ELF-1 (cell line): ENCODE measurements around the gene THAP8.
A peak's percentile ranks its signal among the peaks of the same experiment; 100 is the strongest.

Source experiments
- DNase-seq: peaks from one replicate; pipeline ENCODE4 v3.0.0-alpha.2; 2016; ENCODE audit warnings: low read depth, low spot score

THAP8 gene, protein sequence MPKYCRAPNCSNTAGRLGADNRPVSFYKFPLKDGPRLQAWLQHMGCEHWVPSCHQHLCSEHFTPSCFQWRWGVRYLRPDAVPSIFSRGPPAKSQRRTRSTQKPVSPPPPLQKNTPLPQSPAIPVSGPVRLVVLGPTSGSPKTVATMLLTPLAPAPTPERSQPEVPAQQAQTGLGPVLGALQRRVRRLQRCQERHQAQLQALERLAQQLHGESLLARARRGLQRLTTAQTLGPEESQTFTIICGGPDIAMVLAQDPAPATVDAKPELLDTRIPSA

DNA sequence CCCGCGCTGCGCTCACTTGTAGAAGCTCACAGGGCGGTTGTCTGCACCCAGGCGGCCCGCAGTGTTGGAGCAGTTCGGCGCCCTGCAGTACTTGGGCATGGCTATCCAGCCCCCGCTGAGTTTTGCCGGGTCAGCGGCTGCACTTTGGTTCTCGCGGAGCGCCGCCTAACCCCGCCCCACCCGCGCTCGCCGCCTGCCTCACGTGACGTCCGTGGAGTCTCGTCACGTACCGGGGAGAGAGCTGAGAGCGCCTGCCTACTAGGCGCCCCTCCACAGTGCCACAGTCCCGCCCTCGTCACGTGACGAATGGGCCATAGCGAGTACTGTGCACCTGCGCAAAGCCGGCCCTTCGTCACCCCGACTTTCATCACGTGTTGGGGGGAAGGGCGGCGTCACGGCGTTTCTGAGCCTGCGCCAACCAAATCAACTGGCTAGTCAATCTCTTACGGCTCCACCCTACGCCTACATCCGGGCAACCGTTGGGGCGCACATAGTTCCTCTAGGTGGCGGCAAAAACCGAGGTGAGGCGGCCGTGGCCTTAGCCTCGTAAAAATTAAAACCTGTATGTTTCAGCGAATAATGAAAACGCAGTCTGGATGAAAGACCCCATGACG is at the start of gene THAP8:
THAP8 (minus strand) TSS at position 167 of the 614 bp plus-strand sequence; CDS start at position 99, 68 bp downstream.
- DNase-seq, result peak; percentile 99

DNA sequence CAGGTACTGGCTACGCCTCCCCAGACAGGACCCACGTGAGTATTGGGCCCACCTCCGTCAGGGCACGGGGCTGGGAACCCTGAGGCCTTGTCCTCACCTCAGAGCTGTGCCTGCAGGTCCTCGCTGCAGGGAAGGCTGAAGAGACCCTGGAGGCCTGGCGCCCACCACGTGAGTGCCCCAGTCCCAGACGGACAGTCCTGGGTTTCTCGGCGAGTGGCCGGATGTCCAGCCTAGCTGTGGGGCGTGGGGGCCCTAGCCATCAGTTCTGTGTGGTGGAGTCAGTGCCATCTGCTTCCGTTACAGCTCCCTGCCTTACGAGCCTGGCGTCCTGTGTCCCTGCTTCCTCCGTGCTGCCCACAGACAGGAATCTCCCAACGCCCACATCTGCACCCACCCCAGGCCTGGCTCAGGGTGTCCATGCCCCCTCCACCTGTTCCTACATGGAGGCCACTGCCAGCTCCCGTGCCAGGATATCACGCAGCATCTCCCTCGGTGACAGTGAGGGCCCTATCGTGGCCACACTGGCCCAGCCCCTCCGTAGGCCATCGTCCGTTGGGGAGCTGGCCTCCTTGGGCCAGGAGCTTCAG is 49.0 kb upstream of the THAP8 start:
- no peak for DNase-seq

GRCh38 chr19:36101550-36102327 is 47.7 kb upstream of the THAP8 start:
- no peak for DNase-seq

DNA sequence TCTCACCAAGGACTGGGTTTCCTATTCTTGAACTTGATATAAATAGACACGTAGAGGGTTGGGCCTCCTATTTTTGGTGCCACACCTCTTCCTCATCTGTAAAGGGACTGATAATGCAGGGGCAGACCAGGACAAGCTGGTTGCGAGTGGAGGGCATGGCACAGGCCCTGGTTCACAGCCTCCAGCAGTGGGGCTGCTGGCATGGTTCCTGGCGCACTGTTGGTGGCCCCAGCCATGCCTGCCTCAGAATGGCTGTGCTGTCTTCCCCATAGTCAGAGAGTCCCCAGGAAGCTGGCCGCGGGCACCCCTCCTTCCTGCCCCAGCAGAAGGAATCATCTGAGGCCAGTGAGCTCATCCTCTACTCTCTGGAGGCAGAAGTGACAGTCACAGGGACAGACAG is 46.4 kb upstream of the THAP8 start:
- no peak for DNase-seq

GRCh38 chr19:36099166-36099785 is 45.2 kb upstream of the THAP8 start:
- no peak for DNase-seq

GRCh38 chr19:36097036-36097435 is 43.0 kb upstream of the THAP8 start:
- DNase-seq, result no peak

DNA sequence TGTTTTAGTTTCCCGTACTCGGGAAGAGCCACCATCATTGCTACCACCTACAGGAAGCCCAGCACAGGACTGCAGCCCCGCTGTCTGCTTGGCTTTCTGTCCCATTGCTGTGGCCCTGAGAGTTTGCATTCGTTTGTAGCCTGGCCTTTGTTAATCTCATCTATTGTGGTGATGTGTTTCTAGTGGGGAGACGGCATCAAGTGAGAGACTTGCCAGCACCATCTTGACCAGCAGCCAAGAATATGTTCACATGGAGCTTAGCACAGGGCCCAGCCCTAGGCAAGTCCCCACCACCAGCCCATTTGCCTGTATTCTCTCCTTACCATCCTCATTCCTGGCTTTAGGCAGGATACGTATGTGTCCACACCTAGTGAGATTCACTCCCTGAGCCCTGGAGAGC is 39.6 kb upstream of the THAP8 start:
- DNase-seq, result no peak

DNA sequence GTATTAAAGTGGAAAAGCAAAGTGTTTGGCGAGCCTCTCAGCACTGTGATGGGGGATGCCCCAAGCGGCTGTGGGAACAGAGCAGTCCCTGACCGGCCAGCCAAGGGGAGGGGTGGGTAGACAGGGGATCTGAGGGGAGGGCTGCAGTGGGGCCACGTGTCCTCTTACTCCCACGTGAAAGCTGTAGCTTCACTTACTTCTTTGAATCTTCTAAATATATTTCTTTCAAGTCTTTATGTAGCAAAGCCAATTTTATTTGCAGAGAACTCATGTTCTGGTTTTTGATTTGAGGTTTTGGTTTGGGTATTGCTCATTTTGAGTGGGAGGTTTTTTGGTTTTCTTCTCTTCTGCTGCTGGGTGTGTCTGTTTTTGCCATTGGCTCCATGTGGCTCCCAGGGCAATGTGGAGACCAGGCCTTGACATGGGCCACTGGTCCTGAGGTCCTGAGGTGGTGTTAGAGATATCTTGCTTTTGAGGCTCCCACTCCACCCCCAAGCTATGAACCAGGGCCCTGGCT is 39.1 kb upstream of the THAP8 start:
- DNase-seq, result no peak

DNA sequence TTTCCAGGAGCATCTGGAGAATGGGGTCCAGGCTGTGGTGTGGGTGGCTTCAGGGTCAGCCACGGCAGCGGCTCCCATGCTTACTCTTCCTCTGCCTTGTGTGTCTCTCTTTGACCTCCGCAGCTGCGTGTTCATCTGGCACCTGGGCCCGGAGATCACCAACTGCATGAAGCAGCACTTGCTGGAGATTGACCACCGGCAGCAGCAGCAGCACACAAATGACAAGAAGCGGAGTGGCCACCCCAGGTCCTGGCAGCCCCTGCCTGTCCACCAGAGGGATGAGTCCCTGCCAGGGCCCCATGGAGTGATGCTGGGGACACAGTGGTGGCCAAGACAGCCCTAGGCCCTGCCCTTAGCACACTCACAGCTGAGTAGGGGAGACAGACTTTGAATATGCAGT is 38.5 kb upstream of the THAP8 start:
- DNase-seq, result no peak

GRCh38 chr19:36090910-36091695 is 37.0 kb upstream of the THAP8 start:
- DNase-seq, result no peak

DNA sequence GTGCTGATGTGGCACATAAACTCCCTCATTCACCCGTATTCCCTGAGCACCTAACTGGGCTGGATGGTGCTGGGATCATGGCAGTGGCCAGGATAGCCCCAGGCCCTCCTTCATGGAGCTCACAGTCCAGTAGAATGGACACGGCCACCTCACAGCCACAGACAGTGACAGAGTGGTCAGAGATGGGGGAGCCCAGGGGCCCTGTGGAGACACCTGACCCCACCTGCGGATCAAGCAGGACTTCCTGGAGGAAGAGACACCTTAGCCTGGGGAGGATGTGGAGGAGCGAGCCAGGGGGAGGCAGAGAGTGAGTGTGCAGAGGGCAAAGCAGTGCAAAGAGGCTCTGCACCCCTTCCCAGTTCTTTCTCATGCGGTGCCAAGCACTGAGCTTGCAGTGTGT is 35.8 kb upstream of the THAP8 start:
- no peak for DNase-seq

DNA sequence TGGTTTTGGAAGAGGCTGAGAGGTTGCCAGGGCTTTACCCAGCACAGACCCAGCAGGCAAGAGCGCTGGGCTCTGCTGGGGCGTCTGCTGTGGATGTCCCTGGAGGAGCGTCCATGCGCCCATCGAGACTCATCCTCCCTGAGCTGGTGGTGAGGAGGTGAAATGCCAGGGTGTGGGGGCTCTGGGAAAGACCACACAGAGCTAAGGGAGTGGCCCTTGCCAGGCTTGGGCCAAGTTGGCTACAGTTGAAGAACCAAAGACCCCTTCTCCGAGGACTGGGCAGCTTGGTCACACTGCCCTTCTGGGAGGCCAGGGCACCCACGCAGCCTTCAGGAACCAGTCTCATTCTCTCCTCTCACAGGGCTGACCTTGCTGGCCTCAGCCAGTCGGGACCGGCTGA is 32.2 kb upstream of the THAP8 start:
- no peak for DNase-seq

GRCh38 chr19:36084231-36085009 is 30.3 kb upstream of the THAP8 start:
- no peak for DNase-seq

- no peak for DNase-seq
Observed at GRCh38 chr19:36082916-36083315, 28.8 kb upstream of the THAP8 start.

DNA sequence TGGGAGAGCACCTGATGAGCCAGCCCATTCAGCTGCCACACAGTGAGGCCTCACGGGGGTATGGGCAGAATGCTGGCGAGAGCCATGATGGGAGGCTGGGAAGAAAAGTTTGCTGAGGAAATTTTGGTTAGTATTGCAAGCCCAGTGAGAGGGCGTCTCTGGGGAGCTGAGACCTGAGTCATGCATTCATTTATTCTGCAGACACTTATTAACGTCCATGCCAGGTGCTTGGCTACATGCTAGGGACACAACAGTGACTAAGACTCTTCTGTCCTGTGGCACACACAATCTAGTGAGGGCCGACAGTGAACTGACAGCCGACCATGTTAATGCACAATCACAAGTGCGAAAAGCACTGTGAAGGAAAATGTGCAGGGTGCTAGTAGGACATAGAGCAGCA is 27.8 kb upstream of the THAP8 start:
- DNase-seq, result no peak

DNA sequence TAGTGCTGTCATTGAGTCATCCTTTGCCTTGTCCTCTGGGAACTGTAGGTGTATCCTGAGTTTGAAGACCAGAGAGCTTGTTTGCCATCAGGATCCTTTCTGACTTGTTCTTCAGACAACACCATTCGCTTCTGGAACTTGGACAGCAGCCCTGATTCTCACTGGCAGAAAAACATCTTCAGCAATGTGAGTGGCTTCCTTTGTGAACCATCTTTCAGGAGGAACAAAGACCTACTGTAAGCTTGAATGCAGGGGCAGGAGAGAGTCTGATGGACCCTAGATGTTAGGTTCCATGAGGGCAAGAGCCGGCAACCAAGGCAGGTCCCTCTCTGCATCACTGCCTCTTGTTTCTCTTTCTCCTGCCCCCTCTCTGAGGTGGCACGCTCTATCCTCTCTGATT is 27.3 kb upstream of the THAP8 start:
- no peak for DNase-seq

DNA sequence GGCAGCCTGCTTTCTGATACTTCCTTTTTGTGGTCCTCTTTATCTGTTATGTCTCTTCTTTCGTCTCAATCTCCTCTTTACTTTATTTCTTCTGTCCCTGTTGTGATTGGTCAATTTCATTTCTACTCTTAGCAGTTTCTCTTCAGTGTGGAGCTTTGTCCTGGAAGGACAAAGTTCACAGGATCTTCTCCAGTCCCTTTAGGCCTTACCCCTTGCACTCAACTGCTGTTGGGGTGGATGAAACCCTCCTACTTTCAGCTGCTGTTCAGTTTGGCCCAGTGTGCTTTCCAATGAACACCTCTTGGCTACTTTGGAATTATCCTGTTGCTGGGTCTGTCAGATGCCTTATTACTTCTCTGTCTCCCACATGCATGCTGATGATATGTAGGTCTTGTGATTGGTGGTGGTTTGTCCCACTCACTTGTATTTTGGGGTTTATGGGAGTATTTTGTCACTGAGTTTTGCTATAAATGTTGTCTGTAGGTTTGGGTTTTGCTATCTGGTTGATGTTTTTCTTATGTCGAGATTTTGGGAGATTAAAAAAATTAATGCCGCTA is 25.4 kb upstream of the THAP8 start:
- DNase-seq, result no peak

GRCh38 chr19:36073121-36073876 is 19.2 kb upstream of the THAP8 start:
- no peak for DNase-seq

GRCh38 chr19:36072081-36072480 is 18.0 kb upstream of the THAP8 start:
- no peak for DNase-seq
